Calu3 (cell line): ENCODE results near the gene NFE2L1. TPM values are rescaled to one million over a fixed set of nuclear protein-coding genes. Genes with fewer than 3 reads are reported as not detected.

Source experiments
- BruUV-seq: library from RNA; stranded (reverse); fragments of 400-500 nt; replicated peaks from 2 replicates; lab custom pipeline; 2021; lab: Mats Ljungman, UMichigan
- CTCF ChIA-PET: fragments of 300-600 bp; sonication (Branson Sonifier 250); formaldehyde crosslinking; loops from one replicate; lab custom pipeline; 2022; ENCODE audit warnings: antibody characterized with exemption; lab: Charles Lee
- DNase-seq: peaks from one replicate; pipeline ENCODE4 v3.0.0; 2022
- H3K27ac Mint-ChIP-seq: one replicate; pipeline ENCODE4 v1.8.0; 2022; ENCODE audit warnings: mixed read lengths; ENCODE audit not compliant: unreplicated experiment
- H3K27me3 Mint-ChIP-seq: one replicate; pipeline ENCODE4 v1.8.0; 2022; ENCODE audit warnings: mixed read lengths; ENCODE audit not compliant: unreplicated experiment
- H3K36me3 Mint-ChIP-seq: one replicate; pipeline ENCODE4 v1.8.0; 2022; ENCODE audit warnings: mild to moderate bottlenecking, moderate library complexity, mixed read lengths; ENCODE audit not compliant: insufficient read depth, unreplicated experiment
- H3K4me1 Mint-ChIP-seq: one replicate; pipeline ENCODE4 v1.8.0; 2022; ENCODE audit warnings: mild to moderate bottlenecking, low read depth, mixed read lengths; ENCODE audit not compliant: unreplicated experiment
- H3K4me3 Mint-ChIP-seq: one replicate; pipeline ENCODE4 v1.8.0; 2022; ENCODE audit warnings: mild to moderate bottlenecking, low read depth, moderate library complexity, mixed read lengths; ENCODE audit not compliant: unreplicated experiment
- H3K9me3 Mint-ChIP-seq: one replicate; pipeline ENCODE4 v1.8.0; 2022; ENCODE audit warnings: low read depth, mixed read lengths; ENCODE audit not compliant: unreplicated experiment
- intact Hi-C: fragments of 100-400 bp; cut with micrococcal nuclease; formaldehyde crosslinking; loops from one replicate; pipeline ENCODE4 v1.10.0; 2022; ENCODE audit not compliant: unreplicated experiment
- total RNA-seq: library from RNA; stranded (reverse); gene quantifications from 2 replicates; pipeline ENCODE4 v1.2.3, GENCODE V29; 2022
- TF ChIP-seq, protein P1 (sequence below): fragments of 200-600 bp; IDR thresholded peaks from one replicate; pipeline ENCODE4 v1.8.0; 2022; ENCODE audit warnings: antibody characterized with exemption; ENCODE audit not compliant: unreplicated experiment

The NFE2L1 gene
- total RNA-seq, 1 experiment from 2014 or later, result 247 TPM

DNA sequence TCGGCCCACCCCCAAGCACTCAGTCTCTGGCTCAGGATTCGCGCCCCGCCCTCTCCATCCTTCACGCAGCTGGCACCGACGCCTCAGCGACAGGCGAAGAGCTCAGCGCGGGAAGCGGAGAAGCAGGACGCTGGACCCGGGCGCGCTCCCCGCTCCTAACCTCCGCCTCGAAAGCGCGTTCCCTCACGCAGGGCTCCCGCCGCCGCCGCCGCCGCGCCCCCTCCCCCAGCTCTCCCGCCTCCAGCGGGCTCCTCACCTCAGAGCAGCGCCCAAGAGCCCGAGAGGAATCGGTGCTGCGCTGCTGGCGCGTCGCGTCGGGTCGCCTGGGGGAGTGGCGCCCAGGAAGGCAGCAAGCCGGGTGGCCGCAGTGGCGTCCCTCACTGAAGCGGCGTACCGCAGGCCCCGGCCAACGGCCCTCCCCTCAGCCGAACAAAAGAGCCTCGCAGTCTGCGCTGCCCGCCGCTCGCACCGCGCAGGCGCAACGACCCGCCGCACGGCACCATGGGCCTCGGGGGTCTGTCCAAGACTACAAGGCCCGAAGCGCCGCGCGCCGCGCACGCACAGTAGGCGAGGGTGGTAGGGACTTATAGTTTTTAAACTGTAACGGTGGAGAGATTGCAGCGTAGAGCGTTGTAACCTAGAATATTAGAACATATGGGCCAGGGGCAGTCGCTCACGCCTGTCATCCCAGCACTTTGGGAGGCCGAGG, 53.0 kb downstream of the NFE2L1 start, which contains the start of gene CBX1:
TSS of gene CBX1 (minus strand) at position 467 of the 709 bp plus-strand sequence. CDS start 24,474 bp downstream, outside the sequence.
- intact Hi-C loops, result no loop called here
- Mint-ChIP-seq H3K9me3 (no peaks in the 10 kb centered on the region), H3K27me3 (no peaks in the 10 kb centered on the region), H3K27ac (peak within 1 kb of the TSS; percentile 79), H3K36me3 (peaks cover 36% of the 10 kb centered on the region), H3K4me3 (peak within 1 kb of the TSS; percentile 87), H3K4me1 (peaks cover 27% of the 10 kb centered on the region)
- CTCF ChIA-PET, result interaction anchor here (0.6 to 1.6 kb wide), 5 partner anchors 12 to 173 kb away, joined by 3 to 5 read pairs (median 4); partner anchors contain the start of gene NFE2L1
- DNase-seq, result peak; percentile 99
- TF ChIP-seq, protein P1, sequence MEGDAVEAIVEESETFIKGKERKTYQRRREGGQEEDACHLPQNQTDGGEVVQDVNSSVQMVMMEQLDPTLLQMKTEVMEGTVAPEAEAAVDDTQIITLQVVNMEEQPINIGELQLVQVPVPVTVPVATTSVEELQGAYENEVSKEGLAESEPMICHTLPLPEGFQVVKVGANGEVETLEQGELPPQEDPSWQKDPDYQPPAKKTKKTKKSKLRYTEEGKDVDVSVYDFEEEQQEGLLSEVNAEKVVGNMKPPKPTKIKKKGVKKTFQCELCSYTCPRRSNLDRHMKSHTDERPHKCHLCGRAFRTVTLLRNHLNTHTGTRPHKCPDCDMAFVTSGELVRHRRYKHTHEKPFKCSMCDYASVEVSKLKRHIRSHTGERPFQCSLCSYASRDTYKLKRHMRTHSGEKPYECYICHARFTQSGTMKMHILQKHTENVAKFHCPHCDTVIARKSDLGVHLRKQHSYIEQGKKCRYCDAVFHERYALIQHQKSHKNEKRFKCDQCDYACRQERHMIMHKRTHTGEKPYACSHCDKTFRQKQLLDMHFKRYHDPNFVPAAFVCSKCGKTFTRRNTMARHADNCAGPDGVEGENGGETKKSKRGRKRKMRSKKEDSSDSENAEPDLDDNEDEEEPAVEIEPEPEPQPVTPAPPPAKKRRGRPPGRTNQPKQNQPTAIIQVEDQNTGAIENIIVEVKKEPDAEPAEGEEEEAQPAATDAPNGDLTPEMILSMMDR, result no peak
- no TSS peak for BruUV-seq

DNA sequence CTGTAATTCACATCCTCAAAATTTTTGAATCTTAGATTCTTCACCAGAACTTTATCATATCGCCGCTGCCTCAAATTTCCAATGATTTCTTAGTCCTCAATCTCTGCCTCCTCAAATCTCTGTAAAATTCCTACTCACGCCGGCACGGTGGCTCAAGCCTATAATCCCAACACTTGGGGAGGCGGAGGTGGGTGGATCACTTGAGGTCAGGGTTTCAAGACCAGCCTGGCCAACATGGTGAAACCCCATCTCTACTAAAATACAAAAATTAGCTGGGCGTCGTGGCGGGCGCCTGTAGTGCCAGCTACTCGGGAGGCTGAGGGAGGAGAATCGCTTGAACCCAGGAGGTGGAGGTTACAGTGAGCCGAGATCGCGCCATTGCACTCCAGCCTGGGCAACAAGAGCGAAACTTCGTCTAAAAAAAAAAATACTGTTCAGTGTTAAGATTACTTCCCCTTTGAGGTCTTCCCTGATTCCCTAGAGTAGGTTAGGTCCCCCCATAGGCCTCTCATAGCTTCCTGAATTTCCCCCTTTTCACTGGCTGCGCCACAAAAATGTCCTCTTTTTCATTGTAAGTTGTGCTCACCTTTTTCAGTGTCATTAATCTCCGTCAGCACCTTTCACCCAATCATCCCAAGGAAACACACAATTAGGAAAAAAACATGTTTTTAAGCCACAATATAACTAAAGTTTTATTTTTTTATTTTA, 54.0 kb downstream of the NFE2L1 start:
- BruUV-seq, result no TSS peak
- no peak for DNase-seq
- peak overlapping the region; percentile 87 for H3K4me3 Mint-ChIP-seq
- H3K27ac Mint-ChIP-seq, result no peak overlapping the region
- peaks cover 36% of the 10 kb centered on the region for H3K4me1 Mint-ChIP-seq
- CTCF ChIA-PET, result interaction anchor here (0.6 to 1.4 kb wide), 2 partner anchors 54 to 649 kb away, joined by 4 to 6 read pairs; partner anchors contain the start of gene NFE2L1
- H3K9me3 Mint-ChIP-seq, result no peaks in the 10 kb centered on the region
- H3K27me3 Mint-ChIP-seq, result no peaks in the 10 kb centered on the region
- H3K36me3 Mint-ChIP-seq, result peaks cover 42% of the 10 kb centered on the region
- TF ChIP-seq, protein P1, result no peak
- intact Hi-C loops, result no loop called here

DNA sequence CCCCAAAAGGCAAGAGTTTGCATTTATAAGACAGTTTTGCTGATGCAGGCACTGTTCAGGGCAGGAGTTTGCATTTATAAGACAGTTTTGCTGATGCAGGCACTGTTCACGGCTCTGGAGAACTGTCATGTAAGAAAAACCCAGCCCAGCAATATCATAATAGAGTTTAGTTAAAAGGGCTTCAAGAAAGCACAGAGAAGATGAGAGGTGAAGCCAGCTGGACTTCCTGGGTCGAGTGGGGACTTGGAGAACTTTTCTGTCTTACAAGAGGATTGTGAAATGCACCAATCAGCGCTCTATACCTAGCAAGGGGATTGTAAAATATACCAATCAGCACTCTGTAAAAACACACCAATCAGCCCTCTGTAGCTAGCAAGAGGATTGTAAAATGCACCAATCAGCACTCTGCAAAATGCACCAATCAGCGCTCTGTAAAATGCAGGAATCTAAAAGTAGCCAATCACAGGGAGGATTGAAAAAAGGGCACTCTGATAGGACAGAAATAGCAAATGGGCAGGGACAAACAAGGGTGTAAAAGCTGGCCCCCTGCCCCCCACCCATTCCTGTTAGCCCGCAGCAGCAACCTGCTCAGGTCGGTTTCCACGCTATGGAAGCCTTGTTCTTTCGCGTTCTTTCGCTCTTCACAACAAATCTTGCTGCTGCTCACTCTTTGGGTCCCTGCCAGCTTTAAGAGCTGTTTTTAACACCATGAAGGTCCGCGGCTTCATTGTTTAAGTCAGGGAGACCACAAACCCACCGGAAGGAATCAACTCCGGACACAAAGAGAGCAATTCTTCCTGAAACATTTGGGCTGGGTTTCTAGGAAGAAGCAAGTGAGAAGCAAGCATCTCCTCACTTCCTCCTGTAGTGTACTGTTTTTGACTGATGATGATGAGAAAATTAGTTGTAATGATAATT, 54.9 kb downstream of the NFE2L1 start:
- Mint-ChIP-seq H3K27me3 (no peaks in the 10 kb centered on the region), H3K4me1 (peaks cover 36% of the 10 kb centered on the region), H3K9me3 (no peaks in the 10 kb centered on the region), H3K4me3 (peak overlapping the region; percentile 87), H3K27ac (no peak overlapping the region), H3K36me3 (peaks cover 51% of the 10 kb centered on the region)
- DNase-seq, result no peak
- intact Hi-C loops, result no loop called here
- CTCF ChIA-PET, result no interaction called here
- BruUV-seq, result no TSS peak
- TF ChIP-seq, protein P1, result no peak

DNA sequence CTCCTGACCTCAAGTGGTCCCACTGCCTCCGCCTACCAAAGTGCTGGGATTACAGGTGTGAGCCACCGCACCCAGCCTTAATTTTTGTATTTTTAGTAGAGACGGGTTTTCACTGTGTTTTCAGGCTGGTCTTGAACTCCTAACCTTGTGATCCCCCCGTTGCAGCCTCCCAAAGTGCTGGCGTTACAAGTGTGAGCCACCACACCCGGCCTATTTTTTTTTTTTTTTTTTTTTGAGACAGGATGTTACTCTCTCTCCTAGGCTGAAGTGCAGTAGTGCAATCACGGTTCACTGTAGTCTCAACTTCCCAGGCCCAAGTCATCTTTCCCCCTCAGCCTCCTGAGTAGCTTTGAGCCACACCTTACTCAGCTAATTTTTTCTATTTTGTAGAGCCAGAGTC, 56.3 kb downstream of the NFE2L1 start:
- no TSS peak for BruUV-seq
- no peaks in the 10 kb centered on the region for H3K27me3 Mint-ChIP-seq
- no peak for DNase-seq
- peaks cover 61% of the 10 kb centered on the region for H3K36me3 Mint-ChIP-seq
- H3K9me3 Mint-ChIP-seq, result no peaks in the 10 kb centered on the region
- intact Hi-C loops, result no loop called here
- TF ChIP-seq, protein P1, result no peak
- H3K4me1 Mint-ChIP-seq, result peaks cover 32% of the 10 kb centered on the region
- H3K4me3 Mint-ChIP-seq, result no peak overlapping the region
- no peak overlapping the region for H3K27ac Mint-ChIP-seq
- CTCF ChIA-PET, result no interaction called here
